NCI-H2196 (cell line): ENCODE data around the gene PDZD7.
A peak's percentile ranks its signal among the peaks of the same experiment; 100 is the strongest.

Experiments used
- DNase-seq: peaks from one replicate; lab custom pipeline; 2025; ENCODE audit not compliant: unreplicated experiment; lab: John Stamatoyannopoulos, UW

Gene PDZD7

GRCh38 chr10:101061624-101062231, 30.8 kb upstream of the PDZD7 start, which contains the start of gene KAZALD1:
TSS of gene KAZALD1 (plus strand) at chr10:101061989. CDS start at chr10:101062593, 604 bp downstream.
- DNase-seq: peak; percentile 18

- peak; percentile 84 for DNase-seq
Observed at GRCh38 chr10:101060951-101061623, 30.2 kb upstream of the PDZD7 start.

GRCh38 chr10:101060036-101060950, 29.4 kb upstream of the PDZD7 start:
- peak; percentile 78 for DNase-seq

- no peak for DNase-seq
Observed at GRCh38 chr10:101056365-101057151, 25.6 kb upstream of the PDZD7 start.

GRCh38 chr10:101055411-101055810, 24.5 kb upstream of the PDZD7 start:
- DNase-seq: no peak

- no peak for DNase-seq
Observed at GRCh38 chr10:101054876-101055275, 23.9 kb upstream of the PDZD7 start.

- DNase-seq: no peak
Observed at GRCh38 chr10:101054351-101054750, 23.4 kb upstream of the PDZD7 start.

- DNase-seq: no peak
Observed at GRCh38 chr10:101053516-101053915, 22.6 kb upstream of the PDZD7 start.

- peak; percentile 35 for DNase-seq
Observed at GRCh38 chr10:101052285-101052684, 21.4 kb upstream of the PDZD7 start.

GRCh38 chr10:101050208-101051069, 19.5 kb upstream of the PDZD7 start:
- no peak for DNase-seq

GRCh38 chr10:101047961-101048892, 17.3 kb upstream of the PDZD7 start:
- no peak for DNase-seq

- no peak for DNase-seq
Observed at GRCh38 chr10:101047268-101047667, 16.3 kb upstream of the PDZD7 start.

GRCh38 chr10:101046332-101047238, 15.7 kb upstream of the PDZD7 start:
- no peak for DNase-seq

- DNase-seq: no peak
Observed at GRCh38 chr10:101044117-101044516, 13.2 kb upstream of the PDZD7 start.

- DNase-seq: no peak
Observed at GRCh38 chr10:101043363-101043707, 12.4 kb upstream of the PDZD7 start.

GRCh38 chr10:101042667-101043362, 11.9 kb upstream of the PDZD7 start:
- peak; percentile 94 for DNase-seq

- no peak for DNase-seq
Observed at GRCh38 chr10:101042118-101042517, 11.2 kb upstream of the PDZD7 start.
